Measurements from ENCODE around the gene VAV3. TPM values are rescaled to one million over a fixed set of nuclear protein-coding genes. Genes with fewer than 3 reads are reported as not detected.

VAV3 gene
- total RNA-seq, 1 experiment from 2014 or later, result 0.57 TPM

- TF ChIP-seq, protein P1, sequence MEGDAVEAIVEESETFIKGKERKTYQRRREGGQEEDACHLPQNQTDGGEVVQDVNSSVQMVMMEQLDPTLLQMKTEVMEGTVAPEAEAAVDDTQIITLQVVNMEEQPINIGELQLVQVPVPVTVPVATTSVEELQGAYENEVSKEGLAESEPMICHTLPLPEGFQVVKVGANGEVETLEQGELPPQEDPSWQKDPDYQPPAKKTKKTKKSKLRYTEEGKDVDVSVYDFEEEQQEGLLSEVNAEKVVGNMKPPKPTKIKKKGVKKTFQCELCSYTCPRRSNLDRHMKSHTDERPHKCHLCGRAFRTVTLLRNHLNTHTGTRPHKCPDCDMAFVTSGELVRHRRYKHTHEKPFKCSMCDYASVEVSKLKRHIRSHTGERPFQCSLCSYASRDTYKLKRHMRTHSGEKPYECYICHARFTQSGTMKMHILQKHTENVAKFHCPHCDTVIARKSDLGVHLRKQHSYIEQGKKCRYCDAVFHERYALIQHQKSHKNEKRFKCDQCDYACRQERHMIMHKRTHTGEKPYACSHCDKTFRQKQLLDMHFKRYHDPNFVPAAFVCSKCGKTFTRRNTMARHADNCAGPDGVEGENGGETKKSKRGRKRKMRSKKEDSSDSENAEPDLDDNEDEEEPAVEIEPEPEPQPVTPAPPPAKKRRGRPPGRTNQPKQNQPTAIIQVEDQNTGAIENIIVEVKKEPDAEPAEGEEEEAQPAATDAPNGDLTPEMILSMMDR (IDR thresholded peaks at IDR 0.05; ENCODE audit: insufficient read depth in 1 of 2, low read depth in 1 of 2, low read length in 1 of 2, severe bottlenecking in 1 of 2, unreplicated experiment in 1 of 2), result no peak
- Mint-ChIP-seq H3K27me3 (ENCODE audit: insufficient read depth, unreplicated experiment) (no peaks in the 10 kb centered on the region), H3K36me3 (ENCODE audit: insufficient read depth, unreplicated experiment) (no peaks in the 10 kb centered on the region), H3K27ac (ENCODE audit: unreplicated experiment) (no peak overlapping the region), H3K4me1 (ENCODE audit: low read depth, unreplicated experiment) (no peaks in the 10 kb centered on the region), H3K4me3 (ENCODE audit: unreplicated experiment) (no peak overlapping the region), H3K9me3 (ENCODE audit: unreplicated experiment) (no peaks in the 10 kb centered on the region)
- ChIA-PET CTCF (no interaction called here), POLR2A (no interaction called here)
- no peaks in the 10 kb centered on the region for H3K4me1 ChIP-seq
- no peaks in the 10 kb centered on the region for H3K36me3 ChIP-seq (ENCODE audit: control insufficient read depth, insufficient read depth, low read length)
- DNase-seq, result no peak
- intact Hi-C loops (cut with micrococcal nuclease; ENCODE audit: unreplicated experiment), result no loop called here
- no TSS peak for BruUV-seq (replicated peaks)
- H3K4me3 ChIP-seq (ENCODE audit: low read depth, low read length), result no peak overlapping the region
- H3K9me3 ChIP-seq, result no peaks in the 10 kb centered on the region
- H3K27me3 ChIP-seq (replicated peaks; ENCODE audit: control insufficient read depth, insufficient read depth, low read length), result no peaks in the 10 kb centered on the region
These were observed 417.4 kb downstream of the VAV3 start for GRCh38 chr1:107547363-107548155.

DNA sequence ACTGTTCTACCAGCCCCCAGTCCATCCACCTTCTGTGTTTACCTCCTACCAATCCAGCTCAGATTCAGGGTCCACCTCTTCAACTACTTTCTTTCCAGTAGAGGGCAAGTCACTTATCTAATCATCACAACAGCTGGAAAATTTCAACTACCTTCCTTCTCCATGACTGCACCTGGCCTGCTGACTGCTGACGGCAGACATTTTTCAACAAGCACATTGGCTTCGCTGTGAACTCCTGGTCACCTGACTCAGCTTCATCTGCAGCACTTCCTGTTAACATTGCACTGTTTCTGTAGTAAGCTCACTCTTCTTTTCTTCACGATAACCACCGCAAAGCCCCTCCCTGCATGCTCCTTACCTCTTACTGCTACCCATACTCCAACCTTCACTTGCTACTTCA is 418.4 kb downstream of the VAV3 start:
- TF ChIP-seq, protein P1 (IDR thresholded peaks at IDR 0.05; ENCODE audit: insufficient read depth in 1 of 2, low read depth in 1 of 2, low read length in 1 of 2, severe bottlenecking in 1 of 2, unreplicated experiment in 1 of 2), result no peak

DNA sequence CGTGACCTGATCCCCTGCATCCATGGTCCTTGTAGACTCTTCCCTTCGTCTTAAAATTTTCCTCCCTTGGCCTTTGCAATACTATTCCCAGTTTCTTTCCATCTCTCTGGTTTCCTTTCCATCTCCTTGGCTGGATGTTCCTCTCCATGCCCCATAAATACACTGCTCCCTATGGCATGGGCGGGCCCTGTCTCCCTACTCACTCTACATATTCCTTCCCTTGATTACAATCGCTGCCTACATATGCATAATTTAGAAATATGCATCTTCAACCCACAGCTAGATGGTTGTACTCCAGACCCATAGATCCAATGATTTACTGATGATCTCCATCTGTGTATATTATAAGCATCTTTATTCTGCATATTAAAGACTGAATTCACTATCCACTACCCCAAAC is 419.1 kb downstream of the VAV3 start:
- Mint-ChIP-seq H3K9me3 (ENCODE audit: unreplicated experiment) (no peaks in the 10 kb centered on the region), H3K27ac (ENCODE audit: unreplicated experiment) (no peak overlapping the region), H3K27me3 (ENCODE audit: insufficient read depth, unreplicated experiment) (peaks cover 3% of the 10 kb centered on the region), H3K4me1 (ENCODE audit: low read depth, unreplicated experiment) (no peaks in the 10 kb centered on the region), H3K4me3 (ENCODE audit: unreplicated experiment) (no peak overlapping the region), H3K36me3 (ENCODE audit: insufficient read depth, unreplicated experiment) (no peaks in the 10 kb centered on the region)
- ChIA-PET POLR2A (no interaction called here), CTCF (no interaction called here)
- TF ChIP-seq, protein P1 (IDR thresholded peaks at IDR 0.05; ENCODE audit: insufficient read depth in 1 of 2, low read depth in 1 of 2, low read length in 1 of 2, severe bottlenecking in 1 of 2, unreplicated experiment in 1 of 2), result no peak
- DNase-seq, result no peak
- intact Hi-C loops (cut with micrococcal nuclease; ENCODE audit: unreplicated experiment), result no loop called here
- Histone ChIP-seq H3K9me3 (no peaks in the 10 kb centered on the region), H3K4me3 (ENCODE audit: low read depth, low read length) (no peak overlapping the region), H3K36me3 (ENCODE audit: control insufficient read depth, insufficient read depth, low read length) (no peaks in the 10 kb centered on the region), H3K4me1 (no peaks in the 10 kb centered on the region), H3K27me3 (replicated peaks; ENCODE audit: control insufficient read depth, insufficient read depth, low read length) (no peaks in the 10 kb centered on the region)
- BruUV-seq (replicated peaks), result no TSS peak

More for the DNA sequence above, 418.4 kb downstream of the VAV3 start:
- Histone ChIP-seq H3K36me3 (ENCODE audit: control insufficient read depth, insufficient read depth, low read length) (no peaks in the 10 kb centered on the region), H3K27me3 (replicated peaks; ENCODE audit: control insufficient read depth, insufficient read depth, low read length) (no peaks in the 10 kb centered on the region), H3K4me3 (ENCODE audit: low read depth, low read length) (no peak overlapping the region), H3K4me1 (no peaks in the 10 kb centered on the region), H3K9me3 (no peaks in the 10 kb centered on the region)
- CTCF ChIA-PET, result no interaction called here
- Mint-ChIP-seq H3K4me1 (ENCODE audit: low read depth, unreplicated experiment) (no peaks in the 10 kb centered on the region), H3K4me3 (ENCODE audit: unreplicated experiment) (no peak overlapping the region), H3K9me3 (ENCODE audit: unreplicated experiment) (no peaks in the 10 kb centered on the region), H3K27me3 (ENCODE audit: insufficient read depth, unreplicated experiment) (no peaks in the 10 kb centered on the region), H3K36me3 (ENCODE audit: insufficient read depth, unreplicated experiment) (no peaks in the 10 kb centered on the region), H3K27ac (ENCODE audit: unreplicated experiment) (no peak overlapping the region)
- BruUV-seq (replicated peaks), result no TSS peak
- intact Hi-C loops (cut with micrococcal nuclease; ENCODE audit: unreplicated experiment), result no loop called here
- POLR2A ChIA-PET, result no interaction called here
- no peak for DNase-seq

Measured in Caco-2 (cell line).